Right lobe of liver (tissue), 6 donors: Measurements from ENCODE around the gene FAM83C. TPM values are rescaled to one million over a fixed set of nuclear protein-coding genes. Genes with fewer than 3 reads are reported as not detected.

Source experiments
- ATAC-seq, 4 donors: fragments of 200-7000 bp; cut with Tn5 transposase; one replicate each; pipeline ENCODE4 v1.9.1; 2020; ENCODE audit warnings: mild to moderate bottlenecking in 4 of 4, moderate library complexity in 4 of 4
- DNase-seq, 3 donors: peaks; one replicate each; pipeline ENCODE4 v3.0.0-alpha.2; 2020
- H3K27ac ChIP-seq, 3 donors: fragments of 200-600 bp; one replicate each; pipeline ENCODE4 v1.8.0; 2022
- H3K27me3 ChIP-seq, 2 donors: fragments of 200-600 bp; one replicate each; pipeline ENCODE4 v1.8.0; 2022
- H3K36me3 ChIP-seq, 4 donors: fragments of 200-600 bp; sonication (generic) in 1 of 4; one replicate each; pipeline versions ENCODE4 v1.5.1 to v1.8.0; 2017 to 2022; ENCODE audit warnings: control low read depth in 1 of 4
- H3K4me1 ChIP-seq, 4 donors: fragments of 200-600 bp; sonication (generic) in 1 of 4; one replicate each; pipeline versions ENCODE4 v1.5.1 to v1.8.0; 2017 to 2022; ENCODE audit warnings: control low read depth in 1 of 4
- H3K4me3 ChIP-seq, 3 donors: fragments of 200-600 bp; one replicate each; pipeline ENCODE4 v1.8.0; 2022
- H3K9me3 ChIP-seq, 4 donors: fragments of 200-600 bp; sonication (generic) in 1 of 4; one replicate each; pipeline versions ENCODE4 v1.5.1 to v1.8.0; 2017 to 2022; ENCODE audit warnings: control low read depth in 1 of 4
- POLR2A ChIP-seq: fragments of 450-650 bp; IDR thresholded peaks from one replicate; pipeline ENCODE4 v1.6.1; 2017; ENCODE audit warnings: antibody characterized with exemption, mild to moderate bottlenecking
- WGBS: methylation state at CpG from one replicate; pipeline ENCODE4 v1.1.6; 2018; ENCODE audit warnings: low coverage, low lambda C conversion rate; ENCODE audit not compliant: insufficient coverage; ENCODE audit errors: missing lambda C conversion rate; 5-methylcytosine and 5-hydroxymethylcytosine counted together
- intact Hi-C, 2 donors: fragments of 100-400 bp; cut with DNase I; formaldehyde crosslinking; loops; one replicate each; pipeline versions ENCODE4 v1.11.2 to v1.14.1; 2022
- total RNA-seq, 6 experiments: library from RNA; depleted of rRNA in 2 of 6; stranded (reverse); fragments of >200 nt in 2 of 6; fragmentation: NEBNext Ultra II Directional in 3 of 6; extraction: Animal tissue kit (Norgen Biotek cat#: 25700) in 3 of 6; gene quantifications; one replicate each; pipeline versions ENCODE4 v1.1.0 to v1.2.4, GENCODE V29; 2016 to 2023
- TF ChIP-seq, protein P1 (sequence below), 4 donors: fragments of 200-600 bp in 3 of 4; fragments of 450-650 bp in 1 of 4; IDR thresholded peaks; one replicate each; pipeline versions ENCODE4 v1.5.1 to v1.8.0; 2016 to 2022; ENCODE audit warnings: antibody characterized with exemption in 4 of 4, mild to moderate bottlenecking in 2 of 4
- donor health status: DM: no; HTN: yes; CAD: no.
- donor health status: DM: no; HTN: no; CAD: no.
- donor health status: DM: no; HTN: no; CAD: no.
- donor health status: DM: no; HTN: yes; CAD: no.
- donor health status: DM: no; HTN: yes; CAD: no.

The FAM83C gene
- total RNA-seq, 6 experiments from 2014 or later, result not detected

- Histone ChIP-seq H3K36me3 (no peaks in the 10 kb centered on the region), H3K27me3 (no peaks in the 10 kb centered on the region), H3K4me1 (peaks cover 0 to 33% (median 10%) of the 10 kb centered on the region in 4 donors), H3K27ac (peak overlapping the region; percentile 53 to 80 (median 66)), H3K9me3 (no peaks in the 10 kb centered on the region), H3K4me3 (no peak overlapping the region)
- intact Hi-C loops, result loop anchor here in 1 of 2 donors (5.0 kb wide), 1 partner anchor 124 kb away; no protein-coding TSS in a partner anchor
- WGBS, result 35% methylated on average over 10 of the region's 13 CpGs
- TF ChIP-seq, protein P1, sequence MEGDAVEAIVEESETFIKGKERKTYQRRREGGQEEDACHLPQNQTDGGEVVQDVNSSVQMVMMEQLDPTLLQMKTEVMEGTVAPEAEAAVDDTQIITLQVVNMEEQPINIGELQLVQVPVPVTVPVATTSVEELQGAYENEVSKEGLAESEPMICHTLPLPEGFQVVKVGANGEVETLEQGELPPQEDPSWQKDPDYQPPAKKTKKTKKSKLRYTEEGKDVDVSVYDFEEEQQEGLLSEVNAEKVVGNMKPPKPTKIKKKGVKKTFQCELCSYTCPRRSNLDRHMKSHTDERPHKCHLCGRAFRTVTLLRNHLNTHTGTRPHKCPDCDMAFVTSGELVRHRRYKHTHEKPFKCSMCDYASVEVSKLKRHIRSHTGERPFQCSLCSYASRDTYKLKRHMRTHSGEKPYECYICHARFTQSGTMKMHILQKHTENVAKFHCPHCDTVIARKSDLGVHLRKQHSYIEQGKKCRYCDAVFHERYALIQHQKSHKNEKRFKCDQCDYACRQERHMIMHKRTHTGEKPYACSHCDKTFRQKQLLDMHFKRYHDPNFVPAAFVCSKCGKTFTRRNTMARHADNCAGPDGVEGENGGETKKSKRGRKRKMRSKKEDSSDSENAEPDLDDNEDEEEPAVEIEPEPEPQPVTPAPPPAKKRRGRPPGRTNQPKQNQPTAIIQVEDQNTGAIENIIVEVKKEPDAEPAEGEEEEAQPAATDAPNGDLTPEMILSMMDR (IDR thresholded peaks at IDR 0.05), result no peak
- peak; percentile 38 for TF ChIP-seq POLR2A
- peak; percentile 66 to 87 (median 86) for ATAC-seq
- DNase-seq, result peak; percentile 83 to 95 (median 91)
Measured at GRCh38 chr20:35307666-35308653, 15.7 kb upstream of the FAM83C start.

GRCh38 chr20:35306931-35307517 lies 14.8 kb upstream of the FAM83C start:
- WGBS, result 0% methylated on average over 1 of the region's 4 CpGs
- Histone ChIP-seq H3K27ac (peak overlapping the region; percentile 53 to 80 (median 66)), H3K36me3 (no peaks in the 10 kb centered on the region), H3K9me3 (no peaks in the 10 kb centered on the region), H3K4me1 (peaks cover 0 to 27% (median 10%) of the 10 kb centered on the region in 4 donors), H3K27me3 (no peaks in the 10 kb centered on the region), H3K4me3 (no peak overlapping the region)
- DNase-seq (no peak), ATAC-seq (peak; percentile 36 to 54 (median 44))
- intact Hi-C loops, result loop anchor here in 1 of 2 donors (5.0 kb wide), 1 partner anchor 125 kb away; no protein-coding TSS in a partner anchor
- no peak for TF ChIP-seq POLR2A
- TF ChIP-seq, protein P1 (IDR thresholded peaks at IDR 0.05), result peak; percentile 41 to 76 (median 64)

DNA sequence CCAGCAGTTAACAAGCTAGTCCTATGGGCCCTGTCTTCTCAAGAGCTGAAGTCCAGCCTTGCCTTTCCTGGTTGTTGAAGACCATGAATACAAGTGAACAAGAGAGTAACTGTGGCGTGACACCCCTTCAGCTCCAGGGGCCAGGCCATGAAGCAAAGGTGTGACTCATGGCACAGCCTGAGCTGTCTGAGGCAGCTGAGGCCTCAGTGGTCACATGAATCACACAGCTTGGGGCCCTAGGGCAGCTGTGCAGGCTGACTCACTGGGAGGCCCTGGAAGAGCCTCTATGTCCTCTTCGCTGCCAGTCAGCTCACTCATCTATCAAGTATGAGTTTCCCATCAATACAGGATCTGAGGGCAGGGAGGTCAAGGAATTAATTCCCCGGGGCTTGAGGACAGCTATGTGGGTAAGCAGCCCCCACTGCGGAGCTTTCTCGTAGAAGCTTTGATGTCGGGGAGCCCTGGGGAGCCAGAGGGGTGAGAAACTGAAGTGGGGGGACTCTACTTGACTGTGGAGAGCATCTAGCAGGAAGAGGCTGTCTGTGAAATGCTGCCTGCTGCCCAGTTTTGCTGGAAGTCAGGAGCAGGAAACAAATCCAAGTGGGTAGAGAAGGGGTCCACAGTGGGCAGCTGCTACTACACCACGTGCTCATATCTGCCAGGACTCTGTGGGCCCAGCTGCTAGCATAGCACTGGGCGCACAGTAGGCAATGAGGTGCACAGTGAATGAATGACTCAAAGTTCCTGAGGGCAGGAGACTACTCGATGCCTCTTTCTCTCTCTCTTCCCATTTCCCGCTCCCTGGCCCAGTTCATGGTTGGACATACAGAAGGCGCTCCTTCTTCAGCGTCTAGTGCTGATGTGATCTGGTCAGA lies 13.7 kb upstream of the FAM83C start:
- H3K4me3 ChIP-seq, result no peak overlapping the region
- DNase-seq, result peak in 1 of 3 donors; percentile 65
- WGBS, result 87% methylated on average over 3 of the region's 12 CpGs
- TF ChIP-seq POLR2A, result no peak
- TF ChIP-seq, protein P1 (IDR thresholded peaks at IDR 0.05), result no peak
- peak in 1 of 4 donors; percentile 56 for ATAC-seq
- H3K4me1 ChIP-seq, result peaks cover 0 to 26% (median 10%) of the 10 kb centered on the region in 4 donors
- no peaks in the 10 kb centered on the region for H3K36me3 ChIP-seq
- intact Hi-C loops, result loop anchor here in 1 of 2 donors (5.0 kb wide), 1 partner anchor 126 kb away; no protein-coding TSS in a partner anchor
- H3K27ac ChIP-seq, result no peak overlapping the region
- no peaks in the 10 kb centered on the region for H3K9me3 ChIP-seq
- no peaks in the 10 kb centered on the region for H3K27me3 ChIP-seq

DNA sequence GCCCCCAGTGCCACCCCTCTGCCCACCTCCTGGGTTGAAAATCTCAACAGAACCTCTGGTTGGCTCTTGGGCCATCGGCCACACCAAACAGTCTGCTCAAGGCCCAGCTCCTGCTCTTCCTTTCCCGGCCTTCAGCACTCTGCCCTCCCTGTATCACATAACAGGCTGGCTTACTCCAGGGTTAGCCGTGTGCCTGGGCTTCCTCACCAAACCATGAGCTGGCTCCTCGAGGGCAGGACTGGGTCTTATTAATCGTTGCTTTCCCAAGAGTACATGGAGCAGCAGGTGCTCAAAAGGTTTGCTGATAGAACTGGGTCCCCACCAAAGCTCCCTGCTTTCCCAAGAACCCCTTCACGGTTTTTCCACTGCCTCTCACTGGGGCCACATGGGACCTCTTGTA lies 12.7 kb upstream of the FAM83C start:
- ATAC-seq (no peak), DNase-seq (no peak)
- Histone ChIP-seq H3K36me3 (no peaks in the 10 kb centered on the region), H3K27ac (no peak overlapping the region), H3K4me1 (peaks cover 0 to 26% (median 10%) of the 10 kb centered on the region in 4 donors), H3K27me3 (no peaks in the 10 kb centered on the region), H3K4me3 (no peak overlapping the region), H3K9me3 (no peaks in the 10 kb centered on the region)
- intact Hi-C loops, result loop anchor here (5.0 kb wide), 3 partner anchors 127 to 147 kb away; no protein-coding TSS in a partner anchor
- TF ChIP-seq, protein P1 (IDR thresholded peaks at IDR 0.05), result no peak
- no peak for TF ChIP-seq POLR2A
- 92% methylated on average over 3 of the region's 6 CpGs for WGBS
